Hematopoietic multipotent progenitor cell treated with erythropoietin and hydrocortisone succinate and interleukin-3 and kit ligand, for 15 days (in vitro differentiated cells): ENCODE data around the gene DGKB.

ENCODE experiments used
- DNase-seq: peaks from one replicate; pipeline ENCODE4 v3.0.0-alpha.2; 2015; ENCODE audit warnings: low spot score

Gene DGKB

DNA sequence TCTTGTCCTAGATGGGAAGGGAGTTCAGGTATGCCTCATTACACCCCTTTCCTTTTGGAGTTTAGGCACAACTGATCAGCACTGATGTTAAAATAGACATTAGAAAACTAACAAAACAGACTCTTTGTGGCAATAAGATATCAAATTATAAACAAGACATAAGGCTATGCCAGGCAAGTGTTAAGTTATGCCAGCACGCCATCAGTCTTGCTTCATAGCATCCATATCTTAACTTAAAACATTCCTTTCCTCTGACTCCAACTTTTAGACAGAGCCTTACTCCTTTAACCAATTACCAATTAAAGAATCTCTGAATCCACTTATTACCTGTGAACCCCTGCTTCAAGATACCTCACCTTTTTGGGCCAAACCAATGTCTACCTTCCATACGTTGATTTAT is 786.9 kb downstream of the DGKB start:
- no peak for DNase-seq

DNA sequence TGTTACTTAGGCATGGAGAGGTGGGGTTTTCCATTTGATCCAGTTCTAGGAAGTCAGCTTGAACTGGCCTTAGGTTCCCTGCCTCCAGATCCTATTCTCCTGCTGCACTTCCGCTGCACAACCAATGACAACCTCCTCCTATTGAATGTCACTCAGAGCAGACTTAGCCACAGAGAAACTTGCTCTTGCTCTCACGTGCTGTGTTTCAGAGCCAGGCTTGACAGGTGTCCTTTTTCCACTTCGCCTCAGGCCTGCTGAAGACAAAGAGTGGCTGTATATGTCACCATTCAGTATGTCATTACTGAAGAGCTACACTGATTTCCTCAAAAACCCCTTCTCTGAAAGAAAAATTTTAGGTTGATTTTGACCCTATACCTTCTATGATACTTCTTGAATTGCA is 797.7 kb downstream of the DGKB start:
- DNase-seq: no peak

DNA sequence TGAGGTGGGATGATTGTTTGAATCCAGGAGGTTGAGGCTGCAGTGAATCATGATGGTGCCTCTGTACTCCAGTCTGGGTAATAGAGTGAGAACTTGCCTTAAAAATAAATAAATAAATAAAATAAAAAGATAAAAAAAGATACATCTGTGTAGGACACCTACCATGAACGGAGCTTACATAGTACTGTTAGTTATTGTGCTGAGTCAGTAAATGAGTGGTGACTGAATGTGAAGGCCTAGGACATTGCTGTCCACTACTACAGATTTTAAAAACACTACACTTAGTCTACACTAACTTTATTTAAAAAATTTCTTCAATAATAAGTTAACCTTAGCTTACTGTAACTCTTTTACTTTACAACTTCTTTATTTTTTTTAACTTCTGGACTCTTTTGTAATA is 806.4 kb downstream of the DGKB start:
- no peak for DNase-seq

DNA sequence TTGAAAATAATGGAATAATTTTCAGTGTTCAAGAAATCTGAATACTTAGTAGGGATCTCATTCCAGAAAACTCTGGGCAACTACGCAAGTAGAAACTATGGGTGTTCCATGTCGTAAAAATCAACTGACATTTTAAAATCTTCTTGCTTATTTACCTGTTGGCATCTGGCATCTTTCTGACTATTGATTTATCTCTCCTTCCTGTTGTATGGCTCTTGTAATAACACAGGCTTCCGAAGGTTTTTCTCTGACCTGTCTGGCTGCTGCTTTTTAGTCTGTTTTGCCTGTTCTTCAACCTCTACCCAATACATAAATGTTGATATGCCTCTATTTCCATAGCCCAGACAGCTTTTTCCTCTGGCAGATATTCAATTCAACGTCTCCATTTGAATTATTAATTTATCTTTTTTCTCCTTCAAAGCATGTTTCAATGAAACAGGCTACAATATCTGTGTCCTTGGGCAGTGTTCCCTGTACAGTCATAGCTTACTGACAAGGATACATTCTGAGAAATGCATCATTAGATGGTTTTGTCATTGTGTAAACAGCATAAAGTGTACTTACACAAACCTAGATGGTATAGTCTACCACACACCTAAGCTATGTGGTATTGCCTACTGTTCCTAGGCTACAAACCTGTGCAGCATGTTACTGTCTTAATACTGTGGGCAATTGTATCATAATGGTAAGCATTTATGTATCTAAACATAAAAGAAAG is 807.2 kb downstream of the DGKB start:
- DNase-seq: no peak
